CD4-positive, alpha-beta T cell treated with Interleukin-6 for 4 hours (primary cell): ENCODE measurements around the gene MLLT10.

Source experiments
- DNase-seq: peaks from one replicate; pipeline ENCODE4 v3.0.0-alpha.2; 2020; ENCODE audit warnings: mixed read lengths

The MLLT10 gene

DNA sequence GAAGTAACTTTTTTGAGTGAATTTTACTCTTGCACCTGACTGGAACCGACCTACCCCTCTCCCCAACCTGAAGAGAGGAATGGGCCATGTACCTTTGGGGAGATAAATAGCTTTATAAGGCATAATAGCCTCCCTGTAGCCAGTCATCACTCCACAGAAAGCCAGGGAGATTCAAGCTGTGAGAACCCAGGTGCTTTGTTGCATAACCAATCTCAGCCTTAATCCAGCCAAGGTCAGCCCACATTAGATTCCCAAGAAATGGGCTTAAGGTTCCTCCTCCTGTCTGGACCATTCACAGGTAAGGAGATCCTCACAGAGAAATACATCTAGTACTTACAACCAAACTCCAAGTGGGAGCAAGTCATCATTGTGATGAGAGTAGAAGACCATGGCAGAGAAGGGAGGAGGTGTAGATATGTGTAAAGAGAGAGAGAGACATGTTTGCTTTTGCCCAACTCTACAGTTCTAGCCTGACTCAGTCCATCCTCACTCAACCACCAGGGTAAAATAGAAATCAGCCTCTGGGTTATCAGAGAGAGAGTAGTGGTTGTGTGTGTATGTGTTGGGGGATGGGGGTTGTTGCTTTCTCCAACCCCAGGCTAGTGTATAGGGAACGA, 32.2 kb upstream of the MLLT10 start:
- DNase-seq = no peak

DNA sequence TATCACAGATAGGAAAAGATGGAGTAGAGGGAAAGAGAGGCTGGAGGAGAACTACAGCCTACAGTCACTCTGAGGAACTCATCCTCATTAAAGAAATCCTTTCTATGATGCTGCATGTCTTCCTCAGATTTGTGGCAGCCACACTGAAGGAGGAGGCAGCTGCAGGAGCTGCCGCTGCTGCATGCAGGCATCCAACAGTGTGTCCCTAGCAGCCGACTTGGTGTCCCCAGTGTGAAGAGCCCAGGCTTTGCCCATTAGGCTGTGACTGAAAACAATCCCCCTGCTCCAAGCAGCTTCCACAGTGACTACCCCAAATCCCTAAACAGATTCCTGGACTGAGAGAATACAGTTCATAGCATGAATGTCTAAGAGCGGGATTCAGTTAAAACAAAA, 31.7 kb upstream of the MLLT10 start:
- no peak for DNase-seq

DNA sequence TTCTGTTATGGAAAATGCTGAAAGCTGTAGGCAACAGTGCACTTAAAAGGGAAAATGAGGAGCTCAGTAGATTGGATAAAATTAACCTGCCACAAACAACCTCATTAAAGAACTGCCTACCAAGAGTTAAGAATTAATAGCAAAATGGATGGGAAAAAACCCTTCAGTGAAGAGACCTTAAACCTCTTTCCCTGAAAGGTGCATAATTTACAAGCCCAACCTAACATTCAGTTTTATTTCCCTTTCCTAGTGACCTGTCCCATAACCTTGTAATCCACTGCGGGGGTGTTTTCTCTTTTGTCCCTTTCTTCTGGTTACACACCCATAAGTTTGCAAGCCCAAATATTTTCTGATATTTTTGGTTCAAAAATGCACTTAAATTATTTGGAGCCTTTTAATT, 30.5 kb upstream of the MLLT10 start:
- no peak for DNase-seq

DNA sequence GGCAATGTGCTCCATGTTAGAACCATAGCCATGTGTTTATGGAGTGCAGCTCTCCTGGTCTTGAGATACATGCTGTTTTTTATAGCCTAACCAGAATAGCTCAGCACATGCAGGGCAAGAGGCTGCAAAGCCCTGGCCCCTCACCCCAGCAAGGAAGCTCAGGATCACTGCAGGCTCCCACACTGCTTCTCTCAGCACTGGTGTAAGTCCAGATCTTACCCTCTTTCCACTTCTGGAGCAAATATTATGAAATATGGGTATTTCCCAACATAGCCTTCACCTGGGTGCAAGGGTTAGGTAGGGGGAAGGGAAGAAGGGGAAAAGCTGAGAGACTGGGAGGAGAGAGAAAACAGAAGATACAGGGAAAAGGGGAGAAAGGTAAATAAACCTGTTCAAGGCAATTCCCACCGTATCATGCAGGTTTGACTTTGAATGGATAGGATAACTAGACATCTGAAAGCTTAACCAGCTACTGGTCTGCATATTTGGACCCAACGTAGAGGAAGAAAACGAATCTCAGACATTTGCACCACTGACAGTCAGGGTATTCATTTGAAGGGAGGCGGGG, 28.2 kb upstream of the MLLT10 start:
- DNase-seq = no peak

DNA sequence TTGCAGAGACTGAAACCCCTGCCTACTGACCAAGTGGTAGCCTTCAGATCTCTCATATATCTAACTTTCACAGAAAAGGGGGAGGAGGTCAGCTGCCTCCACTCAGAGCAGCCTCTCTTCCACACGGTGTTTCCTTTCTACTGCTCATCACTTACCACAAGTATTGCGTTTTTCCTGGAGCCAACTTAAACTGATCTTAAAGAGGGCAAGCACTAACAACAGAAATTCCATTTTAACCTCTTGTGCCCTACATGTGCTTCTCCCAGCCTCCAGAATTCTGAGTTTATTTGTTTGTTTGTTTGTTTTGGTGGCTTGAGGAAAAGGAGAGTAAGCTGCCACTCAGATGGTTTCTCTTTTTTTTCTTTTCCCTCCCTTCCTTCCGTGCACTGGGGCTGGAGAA, 27.7 kb upstream of the MLLT10 start:
- DNase-seq = no peak

DNA sequence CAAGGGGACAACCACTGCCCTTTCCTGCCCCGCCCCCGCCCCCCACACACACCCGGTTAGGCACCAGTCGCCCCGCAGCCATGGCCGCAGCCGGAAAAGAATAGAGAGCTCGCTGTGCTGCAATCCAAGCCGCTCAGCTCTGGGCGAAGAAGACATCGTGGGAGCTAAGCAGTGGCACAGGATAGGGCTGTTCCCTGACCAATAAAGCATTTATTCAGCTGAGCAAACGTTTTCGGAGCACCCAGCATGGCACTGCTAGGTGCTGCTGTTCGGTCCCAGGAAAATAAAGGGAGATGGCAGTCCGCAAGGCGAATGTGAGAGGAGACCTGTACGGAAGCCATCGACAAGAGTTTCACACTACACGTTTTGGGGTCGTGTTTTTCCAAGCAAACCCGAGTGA, 26.9 kb upstream of the MLLT10 start:
- DNase-seq = no peak

DNA sequence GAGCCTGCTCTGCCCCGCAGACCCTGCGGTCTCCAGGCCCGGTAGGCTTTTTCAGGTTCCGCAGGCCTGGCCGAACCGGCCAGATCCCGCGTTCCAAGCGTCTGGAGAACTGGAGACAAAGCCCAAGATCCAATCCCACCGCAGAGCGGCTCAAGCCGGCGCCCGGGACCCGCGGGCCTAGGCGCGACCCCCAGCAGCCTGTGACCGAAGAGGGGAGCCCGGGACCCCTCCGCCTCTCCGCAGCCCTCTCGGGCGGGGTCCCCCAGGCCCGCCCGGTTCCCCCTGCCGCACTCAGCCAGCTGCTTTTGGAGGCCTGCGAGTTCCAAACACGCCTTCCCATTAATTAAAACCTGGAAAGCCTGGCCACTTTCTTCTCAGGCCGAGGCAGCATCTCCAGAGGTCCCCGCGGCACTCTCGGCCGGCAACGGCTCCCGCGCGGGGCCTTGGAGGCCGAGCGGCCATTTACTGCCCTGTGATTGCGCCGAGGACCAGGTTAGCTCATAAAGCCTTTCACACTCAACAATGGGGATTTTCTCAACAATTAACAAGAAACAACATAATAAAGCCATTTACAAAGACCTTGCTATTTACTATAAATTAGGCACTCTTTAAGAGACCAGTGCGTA, 25.2 kb upstream of the MLLT10 start:
- DNase-seq = no peak

DNA sequence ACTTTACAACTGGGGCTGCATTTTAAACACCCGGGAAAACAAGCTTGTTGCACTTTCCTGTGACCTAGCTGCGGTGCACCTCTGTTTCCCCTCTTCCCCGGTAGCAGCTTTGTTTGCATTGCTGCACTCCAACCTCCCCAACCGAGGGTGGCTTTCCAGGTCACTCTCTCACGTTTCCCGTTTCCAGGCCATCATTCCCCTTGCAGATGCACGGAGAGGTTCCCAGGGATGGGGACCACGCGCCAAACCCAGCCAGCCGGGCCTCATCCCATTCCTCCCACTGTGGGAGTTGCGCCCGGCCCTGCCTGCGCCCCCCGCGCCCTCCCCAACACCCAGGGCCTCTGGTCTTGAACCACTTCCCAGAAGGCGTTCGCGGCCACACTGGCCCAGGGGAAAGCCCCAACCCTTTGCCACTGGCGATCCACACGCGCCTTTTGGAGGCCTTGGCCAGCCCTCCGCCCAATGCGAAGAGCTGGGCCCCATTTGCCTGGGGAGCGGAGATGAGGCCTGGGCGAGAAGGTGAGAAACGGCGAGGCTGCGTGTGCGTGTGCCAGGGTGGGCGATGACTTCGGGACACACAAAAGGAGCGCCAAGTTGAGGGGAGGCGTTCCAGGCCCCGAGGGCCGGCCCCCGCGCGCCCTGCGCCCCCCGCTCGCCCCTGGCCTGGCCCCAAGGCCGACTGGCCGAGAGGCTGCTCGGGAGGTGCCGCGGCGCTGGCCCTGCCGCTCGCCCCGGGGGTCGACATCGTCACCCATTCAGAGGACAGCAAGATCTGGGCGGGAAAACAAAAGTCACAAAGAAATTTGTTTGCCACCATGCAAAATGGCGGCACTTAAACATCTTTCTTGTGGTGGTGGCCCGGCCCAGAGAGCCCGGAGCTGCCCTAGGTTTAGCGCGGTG, 24.4 kb upstream of the MLLT10 start:
- no peak for DNase-seq

DNA sequence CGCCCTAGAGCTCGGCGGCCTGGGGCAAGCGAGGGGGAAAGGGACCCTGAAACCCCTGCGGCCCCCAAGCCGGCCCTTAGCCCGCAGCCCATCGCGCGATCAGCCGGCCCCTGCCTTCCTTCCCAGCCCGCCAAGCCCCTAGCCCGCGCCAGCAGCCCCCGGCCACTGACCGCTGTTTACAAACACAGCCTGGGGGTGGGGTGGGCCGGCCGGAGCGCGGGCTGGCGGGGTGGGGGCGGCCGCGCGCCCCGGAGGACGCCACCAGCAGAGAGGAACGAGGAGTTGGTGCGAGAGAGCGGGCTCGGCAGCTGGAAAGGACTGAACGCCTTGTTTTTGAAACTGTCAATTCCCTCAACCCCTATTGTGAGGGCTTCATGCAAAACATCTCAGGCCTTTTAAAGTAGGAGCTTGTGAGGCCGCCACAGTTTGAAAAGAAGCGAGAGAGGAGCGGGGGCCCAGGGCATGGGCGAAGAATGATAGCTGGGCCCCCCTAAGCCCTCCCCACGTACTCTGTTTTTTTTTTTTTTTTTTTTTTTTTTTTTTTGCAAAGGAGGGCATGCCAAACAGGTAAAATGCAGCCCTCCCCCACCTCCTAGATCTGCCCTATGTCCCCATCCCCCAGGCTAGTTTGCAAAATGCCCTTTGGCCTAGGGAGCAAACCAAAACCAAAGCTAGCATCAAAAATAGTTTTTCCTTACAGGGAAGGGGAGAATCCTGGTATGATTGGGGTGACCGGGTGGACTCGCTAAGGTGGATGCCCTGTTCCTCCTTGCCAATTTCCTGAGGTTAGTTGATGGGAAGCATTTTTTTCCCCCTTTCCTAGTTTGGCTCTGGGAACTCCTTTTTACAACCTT, 23.6 kb upstream of the MLLT10 start:
- no peak for DNase-seq

DNA sequence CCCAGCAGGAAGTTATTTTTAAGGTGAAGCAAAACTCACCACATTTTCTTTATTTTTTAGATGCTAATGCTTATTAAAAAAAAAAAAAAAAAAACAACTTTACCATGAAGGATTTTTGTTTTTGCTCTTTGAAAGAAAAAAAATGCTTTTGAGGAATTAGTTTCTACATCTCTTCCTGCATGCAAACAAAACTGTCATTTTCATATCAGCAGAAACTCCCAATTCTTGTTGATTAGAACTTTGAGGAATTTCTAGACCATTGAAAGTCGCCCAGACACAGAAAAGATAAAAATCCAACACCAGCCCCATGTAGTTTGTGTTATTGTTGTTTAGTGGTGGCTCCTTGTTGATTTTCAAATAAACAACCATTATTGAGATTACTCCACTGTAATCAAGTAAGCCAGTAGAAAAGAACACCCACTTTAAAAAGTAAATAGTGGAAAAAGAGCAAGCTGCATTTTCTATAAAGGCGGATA, 22.9 kb upstream of the MLLT10 start:
- no peak for DNase-seq

DNA sequence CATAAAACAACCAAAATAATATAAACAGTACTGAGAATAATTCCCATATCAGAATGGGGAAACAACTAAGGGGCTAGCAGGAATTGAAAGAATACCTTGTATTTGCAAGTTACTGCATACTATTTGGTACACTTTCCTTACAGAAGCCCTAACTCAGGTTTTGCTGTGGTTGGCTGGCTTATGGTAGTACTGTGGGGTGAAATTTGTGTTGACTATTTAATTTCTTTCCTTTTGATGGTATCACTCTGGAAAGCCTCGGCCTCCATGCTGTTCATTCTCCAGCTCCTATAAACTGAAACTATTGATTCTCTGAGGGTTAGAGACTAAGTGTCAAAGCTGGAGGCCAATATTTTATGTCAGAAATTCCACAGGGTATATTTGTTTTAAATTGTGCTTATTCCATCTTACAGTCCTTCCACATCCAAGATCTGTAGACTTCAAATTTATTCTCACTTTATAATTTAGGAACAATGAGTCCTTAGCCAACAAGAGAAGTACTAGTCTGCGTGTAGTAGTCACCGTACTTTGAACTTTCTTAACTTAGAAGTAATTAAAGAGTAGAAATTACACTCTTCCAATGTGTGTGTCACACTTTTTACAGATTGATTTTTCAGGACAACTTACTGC, 22.0 kb upstream of the MLLT10 start:
- no peak for DNase-seq

DNA sequence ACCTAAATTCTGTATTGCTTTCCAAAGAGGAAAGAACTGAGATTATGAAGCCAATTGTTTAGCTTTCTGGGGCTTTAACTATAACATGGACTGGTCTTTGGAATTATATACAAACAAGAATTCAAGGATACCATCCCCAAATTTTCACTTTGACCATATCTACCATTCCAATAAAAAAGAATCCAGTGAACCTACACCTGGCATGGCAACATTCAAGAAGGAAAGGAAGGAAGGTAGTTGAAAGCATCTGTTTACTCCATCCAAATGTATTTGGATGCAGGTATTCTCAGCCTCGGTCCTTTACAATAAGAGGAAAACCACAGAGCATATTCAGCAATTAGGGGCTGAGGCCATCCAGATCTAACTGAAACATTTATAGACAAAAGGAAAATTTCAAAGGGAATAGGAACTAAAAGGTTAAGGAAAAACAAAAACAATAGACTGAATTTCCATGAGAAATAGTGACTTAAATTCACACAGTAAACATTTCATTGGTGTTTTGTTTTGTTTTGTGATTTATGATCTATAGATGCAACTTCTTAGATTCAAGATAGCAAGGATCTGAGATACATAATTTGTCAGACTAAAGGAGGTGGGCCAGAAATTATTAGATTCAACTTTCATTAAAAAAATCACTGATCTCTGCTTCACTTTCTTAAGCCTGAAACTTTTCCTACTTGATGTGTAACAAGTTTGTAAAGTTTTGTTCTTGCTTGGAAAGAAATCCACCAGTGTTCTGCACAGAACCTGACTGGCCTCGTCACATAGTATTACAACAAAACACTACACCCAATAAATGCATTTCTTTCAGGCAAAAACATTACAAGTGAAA, 21.2 kb upstream of the MLLT10 start:
- DNase-seq = no peak

DNA sequence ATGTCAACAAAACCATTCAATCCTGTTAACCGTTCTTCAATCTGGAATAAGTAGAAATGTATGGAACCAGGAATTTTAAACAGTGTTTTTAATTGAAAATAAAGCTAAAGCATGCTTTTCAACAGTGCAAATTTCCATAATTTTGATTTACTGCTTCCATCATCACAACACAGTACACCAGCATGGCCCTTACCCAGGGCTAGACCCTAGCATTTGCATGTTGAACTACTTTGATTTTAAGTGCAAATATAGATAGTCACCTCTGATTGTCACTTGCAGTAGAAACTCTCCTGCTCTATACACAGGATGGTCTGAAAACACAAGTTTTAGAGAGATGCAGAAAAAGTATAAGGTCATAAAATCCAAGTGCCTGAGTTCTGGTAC, 20.6 kb upstream of the MLLT10 start:
- DNase-seq = no peak

DNA sequence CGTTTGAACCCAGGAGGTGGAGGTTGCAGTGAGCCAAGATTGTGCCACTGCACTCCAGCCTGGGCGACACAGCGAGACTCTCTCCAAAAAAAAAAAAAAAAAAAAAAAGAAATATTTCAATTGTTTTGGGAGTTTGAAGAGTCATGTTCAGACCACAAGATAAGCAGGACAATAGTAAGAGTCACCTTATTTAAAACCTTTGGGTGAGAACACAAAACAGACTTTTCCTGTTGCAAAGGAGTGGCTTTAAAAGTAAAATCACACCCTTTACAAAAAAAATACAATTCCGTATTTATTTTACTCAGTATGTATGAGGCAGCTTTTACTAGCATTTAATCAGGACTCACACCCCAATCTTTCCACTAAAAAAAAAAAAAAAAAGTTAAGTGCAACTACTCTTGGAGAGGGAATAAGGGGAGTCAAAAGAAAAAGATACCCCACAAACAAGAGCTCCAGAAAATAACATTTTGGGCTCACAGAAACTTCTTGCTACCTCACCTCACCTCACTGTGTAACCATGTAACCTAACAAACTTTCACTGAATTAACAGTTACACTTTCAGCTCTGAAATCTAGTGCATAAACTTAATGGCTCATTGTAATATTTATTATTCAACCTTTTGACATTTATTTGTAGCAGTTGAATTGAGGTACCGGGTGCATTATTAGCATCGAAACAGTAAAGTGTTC, 19.8 kb upstream of the MLLT10 start:
- DNase-seq = no peak

DNA sequence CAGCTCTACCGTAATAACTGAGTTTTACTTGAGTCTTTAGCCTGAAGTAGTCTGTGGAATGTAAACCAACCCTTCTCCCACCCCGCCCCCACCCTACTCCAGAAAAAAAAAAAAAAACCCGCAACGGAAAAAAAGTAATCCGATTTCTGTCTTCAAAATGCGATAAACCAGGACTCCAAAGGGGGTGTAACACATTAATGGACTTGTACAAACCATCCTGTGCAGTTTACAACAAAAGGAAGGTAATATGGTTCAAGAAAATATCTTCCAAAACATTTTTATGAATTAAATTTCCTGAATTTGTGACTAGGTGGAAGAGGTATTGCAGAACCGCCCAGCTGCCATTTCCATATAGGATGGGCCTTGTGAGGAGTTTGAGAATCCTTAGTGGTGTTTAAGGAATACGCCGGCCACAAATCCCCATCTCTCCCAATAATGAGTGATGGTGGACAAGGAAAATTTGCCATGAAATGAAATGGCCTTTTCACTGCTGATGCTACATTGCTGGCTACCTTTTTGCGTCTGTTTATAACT, 19.1 kb upstream of the MLLT10 start:
- no peak for DNase-seq

DNA sequence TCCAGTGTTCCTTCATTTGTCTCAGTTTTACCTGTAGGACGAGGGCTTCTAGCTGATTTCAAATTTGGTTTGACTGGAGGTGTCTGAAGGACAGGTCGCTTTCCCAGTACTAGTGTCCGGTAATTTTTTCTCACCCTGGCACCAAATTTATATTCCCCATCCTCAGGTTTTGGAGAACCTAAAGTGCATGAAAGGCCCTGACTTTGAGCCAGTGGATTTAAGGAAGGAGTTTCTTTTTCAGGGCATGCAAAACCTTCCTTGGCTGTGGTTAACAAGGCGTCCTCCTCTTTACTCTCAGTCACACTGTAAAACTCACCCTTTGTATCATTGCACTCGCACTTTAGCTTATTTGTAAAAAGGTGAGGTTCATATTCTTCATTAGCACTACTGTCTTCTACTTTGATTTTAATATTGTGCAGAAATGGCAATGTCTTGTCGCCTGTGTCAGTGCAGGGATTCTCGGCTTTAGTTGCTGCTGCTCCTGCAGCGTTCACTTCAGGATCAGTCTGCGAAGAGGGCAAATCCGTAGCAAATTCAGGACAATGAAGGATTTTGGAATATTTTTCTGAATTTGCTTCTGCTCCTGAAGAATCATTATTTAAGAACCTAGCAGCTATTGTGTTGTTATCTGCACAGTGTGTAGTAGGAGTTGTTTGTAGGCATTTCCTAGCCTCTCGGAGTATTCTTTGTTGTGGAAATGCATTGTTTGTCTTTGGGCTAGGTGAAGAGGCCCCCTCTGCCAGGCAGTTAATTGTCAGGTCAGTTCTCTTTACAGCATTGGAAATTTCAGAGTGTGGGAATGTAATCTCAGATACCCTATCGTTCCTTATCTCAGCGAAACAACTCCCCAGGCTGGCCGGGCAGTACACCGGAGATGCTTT, 18.4 kb upstream of the MLLT10 start:
- no peak for DNase-seq

DNA sequence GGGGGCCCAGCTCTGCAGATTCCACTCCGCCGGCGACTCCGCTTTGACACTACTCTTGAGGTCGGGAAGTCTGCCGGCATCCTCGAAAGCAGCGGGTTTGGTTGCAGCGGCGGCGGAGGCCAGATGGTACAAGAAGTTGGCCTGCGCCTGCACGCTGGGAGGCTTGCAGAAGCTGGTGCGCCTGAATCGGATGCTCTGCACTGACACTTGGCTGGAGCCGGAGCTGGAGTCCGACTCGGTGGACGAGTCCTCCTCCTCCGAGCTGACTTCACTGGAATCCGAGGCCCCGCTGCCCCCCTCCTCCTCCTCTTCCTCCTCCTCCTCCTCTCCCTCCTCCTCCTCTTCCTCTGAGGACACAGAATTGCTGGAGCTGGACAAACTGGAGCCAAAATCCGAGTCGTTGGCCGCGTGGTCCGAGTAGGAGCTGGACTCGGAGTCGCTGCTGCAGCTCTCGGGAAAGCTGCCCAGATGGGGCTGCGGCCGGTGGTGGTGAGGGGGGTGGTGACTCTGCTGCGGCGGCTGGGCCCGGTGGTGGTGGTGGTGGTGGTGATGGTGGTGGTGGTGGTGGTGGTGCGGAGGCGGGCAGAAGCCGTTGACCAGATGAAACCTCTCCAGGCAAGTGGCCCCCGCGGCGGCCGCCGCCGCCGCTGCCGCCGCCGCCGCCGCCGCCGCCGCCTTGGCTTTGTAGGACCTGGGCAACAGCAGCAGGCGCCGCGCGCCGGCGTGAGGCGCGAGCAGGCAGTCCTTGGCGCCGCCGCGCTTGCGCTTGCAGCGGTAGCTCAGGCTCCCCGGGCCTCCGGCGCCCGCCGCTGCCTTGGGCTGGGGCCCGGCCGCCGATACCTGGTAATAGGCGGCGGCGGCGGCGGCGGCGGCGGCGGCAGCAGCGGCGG, 17.5 kb upstream of the MLLT10 start:
- DNase-seq = peak; percentile 65
